SW 1271 (cell line): ENCODE results near the gene JSRP1.
"Not testable (repeated sequence)": the region's sequence is repeated elsewhere in the genome, so short reads cannot be mapped to it uniquely, and the experiment has no call there.

Source experiments
- DNase-seq, 2 experiments: peaks; one replicate each; lab custom pipeline; 2025; lab: John Stamatoyannopoulos, UW

Gene JSRP1

DNA sequence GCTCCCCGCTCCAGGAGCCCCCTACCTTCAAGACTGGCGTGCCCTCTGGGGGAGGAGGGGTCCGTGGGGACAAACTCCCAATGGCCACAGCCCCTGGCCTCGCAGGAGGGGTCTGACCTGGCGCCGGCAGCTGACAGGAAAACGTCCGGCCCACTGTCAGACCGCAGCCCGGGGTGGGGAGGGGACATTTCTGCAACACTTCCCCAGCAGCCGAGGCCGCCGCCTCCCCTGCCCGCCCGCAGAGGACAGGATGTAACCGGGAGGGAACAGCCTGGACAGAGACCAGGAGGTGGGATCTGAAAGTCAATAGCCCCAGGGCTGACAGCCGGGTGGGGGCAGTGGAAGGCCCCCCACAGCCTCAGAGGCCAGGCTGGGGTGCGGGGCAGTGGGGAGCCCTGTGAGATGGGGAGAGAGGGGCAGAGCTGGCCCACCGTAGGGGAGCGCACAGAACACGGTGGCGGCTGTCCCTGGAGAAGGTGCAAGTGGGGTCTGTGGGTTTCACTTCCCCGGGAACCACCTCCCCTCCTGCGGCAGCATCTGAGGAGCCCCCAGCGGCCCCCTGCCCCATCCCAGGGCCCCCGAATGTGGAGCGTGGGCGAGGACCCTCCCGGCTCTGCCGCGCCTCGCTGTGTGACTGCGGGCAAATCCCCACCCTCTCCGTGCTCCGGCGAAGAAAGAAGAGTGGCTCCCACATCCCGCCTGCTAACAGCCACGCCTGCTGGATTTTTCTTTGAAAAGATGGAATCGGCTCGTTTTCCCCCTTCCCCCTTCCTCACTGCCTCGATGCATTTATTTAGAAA, 26.0 kb upstream of the JSRP1 start, which contains the start of gene PEAK3:
TSS of gene PEAK3 (minus strand) at position 114 of the 800 bp plus-strand sequence. CDS start 1,244 bp downstream, outside the sequence.
- no peak for DNase-seq

DNA sequence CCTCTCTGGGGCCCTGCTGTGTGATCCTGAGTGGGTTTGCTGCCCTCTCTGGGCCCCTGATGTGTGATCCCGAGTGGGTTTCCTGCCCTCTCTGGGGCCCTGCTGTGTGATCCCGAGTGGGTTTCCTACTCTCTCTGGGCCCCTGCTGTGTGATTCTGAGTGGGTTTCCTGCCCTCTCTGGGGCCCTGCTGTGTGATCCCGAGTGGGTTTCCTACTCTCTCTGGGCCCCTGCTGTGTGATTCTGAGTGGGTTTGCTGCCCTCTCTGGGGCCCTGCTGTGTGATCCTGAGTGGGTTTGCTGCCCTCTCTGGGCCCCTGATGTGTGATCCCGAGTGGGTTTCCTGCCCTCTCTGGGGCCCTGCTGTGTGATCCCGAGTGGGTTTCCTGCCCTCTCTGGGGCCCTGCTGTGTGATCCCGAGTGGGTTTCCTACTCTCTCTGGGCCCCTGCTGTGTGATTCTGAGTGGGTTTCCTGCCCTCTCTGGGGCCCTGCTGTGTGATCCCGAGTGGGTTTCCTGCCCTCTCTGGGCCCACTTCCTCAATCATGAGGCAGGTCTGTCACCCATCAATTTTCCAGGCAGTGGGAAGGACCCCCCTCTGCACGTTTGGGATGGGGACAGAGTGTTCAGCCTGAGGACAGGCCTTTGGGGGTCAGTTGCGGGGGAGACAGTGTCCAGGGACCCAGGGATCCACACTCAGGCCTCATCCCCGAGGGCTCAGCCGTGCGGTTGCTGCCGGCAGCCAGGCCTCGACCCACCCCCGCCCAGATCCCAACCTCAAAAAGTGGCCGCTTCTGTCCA, 25.2 kb upstream of the JSRP1 start:
- not testable (repeated sequence) for DNase-seq

DNA sequence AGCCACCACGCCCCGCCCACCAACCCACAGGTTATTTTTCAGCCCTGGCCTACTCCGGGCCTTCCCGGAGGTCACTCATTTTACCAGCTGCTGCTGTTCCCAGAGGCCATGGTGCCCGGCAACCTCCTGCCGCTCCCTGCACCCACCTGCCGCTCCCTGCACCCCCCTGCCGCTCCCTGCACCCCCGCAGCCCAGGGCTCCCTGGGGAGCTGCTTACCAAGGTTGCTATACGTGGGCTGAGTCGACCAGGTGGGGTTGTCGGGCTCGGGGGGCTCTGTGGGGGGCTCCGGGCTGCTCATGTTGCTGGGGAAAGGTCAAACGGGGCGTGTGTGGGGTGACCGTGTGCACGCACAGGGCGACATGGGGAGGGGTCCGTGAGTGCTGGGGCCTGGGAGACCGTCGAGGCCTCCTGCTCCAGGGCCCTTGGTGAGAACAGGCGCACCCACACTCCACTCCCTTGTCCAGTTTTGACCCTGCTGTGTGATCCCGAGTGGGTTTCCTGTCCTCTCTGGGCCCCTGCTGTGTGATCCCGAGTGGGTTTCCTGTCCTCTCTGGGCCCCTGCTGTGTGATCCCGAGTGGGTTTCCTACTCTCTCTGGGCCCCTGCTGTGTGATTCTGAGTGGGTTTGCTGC, 24.5 kb upstream of the JSRP1 start:
- no peak for DNase-seq

DNA sequence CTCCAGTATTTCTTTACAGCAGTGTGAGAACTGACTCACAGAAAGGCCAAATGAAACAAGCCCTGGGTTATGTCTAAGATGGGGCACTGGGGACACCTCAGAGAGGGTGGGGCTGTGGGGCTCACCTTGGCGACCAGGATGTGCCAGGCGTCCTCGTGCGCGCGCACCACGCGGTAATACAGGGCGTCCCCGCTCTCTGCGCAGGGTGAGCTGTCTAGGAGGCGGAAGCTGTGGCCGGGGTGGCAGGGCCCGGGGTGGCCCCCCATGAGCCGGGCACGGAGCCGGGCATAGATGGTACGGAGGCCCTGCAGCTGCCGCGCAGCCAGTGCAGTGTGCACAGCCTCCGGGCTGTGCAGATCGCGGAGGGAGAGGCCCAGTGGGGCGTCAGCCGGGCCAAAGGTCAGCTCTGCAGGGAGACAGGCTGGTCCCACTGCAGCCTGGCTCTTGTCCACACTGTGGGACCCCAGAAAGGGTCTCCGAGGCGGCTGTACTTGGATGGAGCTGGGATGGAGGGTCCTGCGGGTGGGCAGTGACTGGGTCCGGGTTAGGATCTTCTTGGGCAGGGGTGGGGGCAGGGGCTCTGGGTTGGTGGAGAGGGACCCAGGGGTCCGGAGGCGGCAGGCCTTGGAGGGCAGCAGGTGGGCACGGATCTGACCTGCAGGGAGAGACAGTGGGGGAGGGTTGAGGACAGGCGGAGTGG, 22.4 kb upstream of the JSRP1 start:
- DNase-seq, result no peak

DNA sequence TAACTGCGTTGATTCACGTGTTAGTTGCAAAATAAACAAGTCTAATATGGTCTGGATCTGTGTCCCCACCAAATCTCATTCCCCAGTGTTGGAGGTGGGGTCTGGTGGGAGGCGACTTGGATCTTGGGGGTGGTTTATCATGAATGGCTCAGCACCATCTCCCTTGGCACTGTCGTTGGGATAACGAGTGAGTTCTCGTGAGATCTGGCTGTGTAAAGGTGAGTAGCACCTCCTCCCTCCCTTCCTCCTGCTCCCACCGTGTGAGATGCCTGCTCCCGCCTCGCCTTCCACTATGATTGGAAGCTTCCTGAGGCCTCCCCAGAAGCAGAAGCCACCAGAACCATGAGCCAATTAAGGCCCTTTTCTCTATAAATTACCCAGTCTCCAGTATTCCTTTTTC, 20.9 kb upstream of the JSRP1 start:
- no peak for DNase-seq

DNA sequence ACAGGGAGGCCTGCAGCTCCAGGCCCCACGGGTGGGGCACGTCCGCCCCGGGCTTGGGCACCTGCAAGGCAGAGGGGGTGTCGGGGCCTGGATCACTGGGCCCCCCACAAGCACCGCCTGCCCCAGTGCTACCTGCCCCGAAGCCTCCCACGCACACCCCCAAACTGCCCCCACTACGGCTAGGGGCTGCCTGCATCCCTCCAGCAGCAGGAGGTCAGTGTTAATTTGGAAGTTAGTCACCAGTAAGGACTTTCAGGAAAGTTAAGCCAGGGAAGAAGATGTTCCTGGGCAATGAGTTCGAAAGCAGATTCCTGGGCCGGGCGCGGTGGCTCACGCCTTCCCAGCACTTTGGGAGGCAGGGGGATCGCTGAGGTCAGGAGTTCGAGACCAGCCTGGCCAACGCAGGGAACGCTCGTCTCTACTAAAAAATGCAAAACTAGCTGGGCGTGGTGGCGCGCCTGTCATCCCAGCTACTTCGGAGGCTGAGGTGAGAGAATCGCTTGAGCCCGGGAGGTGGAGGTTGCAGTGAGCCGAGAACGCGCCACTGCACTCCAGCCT, 20.3 kb upstream of the JSRP1 start:
- DNase-seq, result no peak

DNA sequence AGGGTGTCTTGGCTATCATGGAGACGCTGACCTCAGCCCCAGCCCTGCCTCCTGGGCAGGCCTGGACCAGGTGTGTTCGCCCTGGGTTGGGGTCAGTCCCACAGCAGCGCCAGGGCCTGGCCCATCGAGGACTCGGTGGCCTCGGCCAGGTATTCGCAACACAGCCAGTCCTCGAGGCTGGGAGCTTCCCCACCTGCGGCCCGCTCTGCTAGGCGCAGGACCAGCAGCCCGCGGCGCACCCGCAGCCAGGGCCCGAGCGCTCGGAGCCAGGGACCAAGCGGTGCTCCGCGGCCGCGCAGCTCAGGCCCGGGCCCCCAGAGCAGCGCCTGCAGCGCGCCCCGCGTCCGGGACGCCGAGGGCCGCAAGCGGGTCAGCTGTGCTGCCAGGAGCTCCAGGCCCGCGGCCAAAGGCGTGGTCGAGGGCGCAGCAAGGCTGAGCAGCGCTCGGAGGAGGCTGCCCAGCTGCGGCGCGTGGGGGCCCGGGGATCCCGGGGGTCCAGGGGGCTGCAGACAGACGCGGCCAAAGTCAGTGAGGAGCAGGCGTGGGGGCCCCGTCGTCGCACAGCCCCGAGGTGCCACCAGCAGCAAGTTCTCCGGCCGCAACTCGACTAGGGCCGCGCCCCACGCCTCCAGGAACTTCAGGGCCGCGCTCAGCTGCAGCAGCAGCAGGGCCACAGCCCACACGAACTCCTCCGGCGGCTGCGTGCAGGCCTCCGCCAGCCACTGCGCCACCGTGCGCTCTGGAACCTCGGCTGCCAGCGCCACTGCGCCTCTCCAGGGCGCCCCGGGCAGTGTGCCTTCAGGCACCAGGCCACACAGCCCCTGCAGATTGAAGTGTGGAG, 19.6 kb upstream of the JSRP1 start:
- no peak for DNase-seq

DNA sequence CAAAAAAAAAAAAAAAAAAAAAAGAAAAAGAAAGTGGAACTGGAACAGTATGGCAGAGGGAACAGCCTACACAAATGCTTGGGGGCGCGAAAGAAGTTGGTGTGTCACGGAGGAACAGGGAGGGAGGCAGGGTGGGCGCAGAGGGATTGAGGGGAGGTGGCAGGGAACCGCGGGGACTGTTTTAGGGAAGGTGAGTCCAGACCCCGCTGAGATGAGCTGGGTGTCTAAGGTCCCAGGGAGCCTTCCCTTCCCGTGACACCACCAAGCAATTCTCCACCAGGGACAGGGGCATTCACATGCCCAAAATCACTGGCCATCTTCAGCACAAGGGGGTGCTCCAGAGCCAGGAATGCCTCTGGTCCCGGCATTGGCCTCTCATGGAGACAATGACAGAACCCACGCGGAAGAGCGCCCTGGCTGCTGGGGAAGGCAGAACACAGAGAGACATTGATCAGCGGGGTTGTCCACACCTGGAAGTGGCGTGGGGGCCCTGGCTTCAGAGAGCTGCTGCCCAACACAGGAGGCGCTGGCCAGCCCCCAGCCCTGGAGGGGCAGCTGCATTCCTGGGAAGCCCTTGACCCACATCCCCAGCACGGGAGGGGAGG, 18.8 kb upstream of the JSRP1 start:
- peak in 1 of 2 experiments; percentile 27 for DNase-seq

DNA sequence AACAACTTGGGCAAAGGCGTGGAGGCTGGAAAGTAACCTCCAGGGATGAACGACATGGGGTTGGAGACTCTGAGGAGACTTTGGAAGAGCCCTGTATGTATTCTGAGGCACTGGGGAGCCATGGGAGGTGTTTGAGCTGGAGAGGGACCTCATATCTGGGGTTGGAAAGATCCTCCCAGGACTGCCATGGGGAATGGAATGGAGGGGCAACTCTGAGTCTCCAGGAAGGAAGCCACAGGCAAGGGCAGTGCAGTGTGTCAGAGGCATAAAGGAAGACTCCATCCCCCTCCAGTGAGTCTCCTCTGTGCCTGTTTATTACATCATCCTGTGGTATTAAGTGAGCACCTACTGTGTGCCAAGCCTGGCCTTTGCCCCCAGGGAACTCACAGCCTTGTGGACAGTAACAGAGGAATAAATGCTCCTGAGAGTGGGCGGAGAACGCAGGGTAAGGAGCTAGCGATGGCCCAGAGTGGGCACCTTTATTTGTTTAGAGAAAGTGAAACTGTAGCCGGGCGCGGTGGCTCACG, 18.0 kb upstream of the JSRP1 start:
- no peak for DNase-seq

DNA sequence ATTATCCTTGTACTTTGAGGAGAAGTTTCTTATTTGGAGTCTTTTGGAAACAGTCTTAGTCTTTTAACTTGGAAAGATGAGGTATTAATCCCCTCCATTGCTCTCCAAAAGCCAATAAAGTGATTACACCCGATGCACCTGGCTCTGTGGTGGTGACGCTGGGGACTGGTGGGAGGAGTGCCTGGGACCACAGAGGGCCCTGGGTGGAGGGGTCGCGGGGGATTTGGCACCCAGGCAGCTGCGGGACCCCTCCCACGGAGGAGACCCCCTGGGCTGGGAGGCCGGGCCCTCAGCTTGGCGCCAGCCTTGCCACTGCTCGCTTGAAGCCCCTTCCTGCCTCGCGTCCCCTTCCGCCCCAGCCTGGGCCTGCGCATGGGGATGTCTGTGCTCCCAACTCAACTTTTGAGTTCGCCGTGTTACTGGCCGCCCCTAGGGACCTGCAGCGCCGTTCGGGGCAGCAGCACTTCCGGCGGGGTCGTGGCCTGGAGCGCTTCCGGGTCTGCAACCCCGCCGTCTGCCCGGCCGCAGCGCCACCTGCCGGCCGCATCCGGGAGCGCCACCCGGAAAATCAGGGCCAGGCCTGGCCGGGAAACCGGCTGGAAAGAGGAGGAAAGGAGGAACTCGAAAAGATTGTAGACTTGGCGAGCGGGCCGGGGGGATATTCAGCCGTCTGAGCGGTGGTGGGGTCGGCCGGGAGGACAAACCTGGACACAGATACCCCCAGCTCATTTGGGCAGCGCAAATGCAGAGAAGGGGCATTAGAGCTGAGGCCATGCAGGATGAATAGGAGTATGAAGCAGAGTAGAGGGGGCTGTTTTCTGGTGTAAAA, 17.4 kb upstream of the JSRP1 start:
- peak in 1 of 2 experiments; percentile 43 for DNase-seq

DNA sequence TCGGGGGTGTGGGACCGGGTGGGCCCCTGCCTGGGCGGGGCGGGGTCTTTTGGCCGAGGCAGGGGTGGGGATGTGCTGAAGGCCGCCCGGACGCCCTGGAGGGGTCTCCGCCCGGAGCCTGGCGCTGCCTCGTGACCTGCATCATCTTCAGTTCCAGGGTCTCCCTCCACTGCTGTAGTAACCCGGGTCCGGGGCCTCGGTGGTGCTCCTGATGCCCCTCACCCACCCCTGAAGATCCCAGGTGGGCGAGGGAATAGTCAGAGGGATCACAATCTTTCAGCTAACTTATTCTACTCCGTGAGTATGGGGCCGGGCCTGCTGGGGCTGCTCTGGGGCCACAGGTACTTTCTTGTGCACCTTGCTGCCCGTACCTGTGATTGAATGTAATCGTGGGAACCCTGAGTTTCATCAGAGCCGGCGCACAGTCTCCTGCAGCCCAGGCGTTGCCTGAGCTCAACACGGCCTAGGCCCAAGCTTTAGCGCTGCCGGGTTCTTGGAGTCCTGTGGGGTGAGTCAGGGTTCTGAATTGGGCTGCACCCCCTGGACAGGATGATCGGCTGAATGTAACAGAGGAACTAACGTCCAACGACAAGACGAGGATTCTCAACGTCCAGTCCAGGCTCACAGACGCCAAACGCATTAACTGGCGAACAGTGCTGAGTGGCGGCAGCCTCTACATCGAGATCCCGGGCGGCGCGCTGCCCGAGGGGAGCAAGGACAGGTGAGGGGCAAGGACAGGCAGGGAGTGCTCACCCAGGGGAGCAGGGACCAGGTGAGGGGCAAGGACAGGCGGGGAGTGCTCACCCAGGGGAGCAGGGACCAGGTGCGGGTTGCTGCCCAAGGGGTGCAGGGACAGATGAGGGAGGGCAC, 15.3 kb upstream of the JSRP1 start:
- DNase-seq, result no peak

DNA sequence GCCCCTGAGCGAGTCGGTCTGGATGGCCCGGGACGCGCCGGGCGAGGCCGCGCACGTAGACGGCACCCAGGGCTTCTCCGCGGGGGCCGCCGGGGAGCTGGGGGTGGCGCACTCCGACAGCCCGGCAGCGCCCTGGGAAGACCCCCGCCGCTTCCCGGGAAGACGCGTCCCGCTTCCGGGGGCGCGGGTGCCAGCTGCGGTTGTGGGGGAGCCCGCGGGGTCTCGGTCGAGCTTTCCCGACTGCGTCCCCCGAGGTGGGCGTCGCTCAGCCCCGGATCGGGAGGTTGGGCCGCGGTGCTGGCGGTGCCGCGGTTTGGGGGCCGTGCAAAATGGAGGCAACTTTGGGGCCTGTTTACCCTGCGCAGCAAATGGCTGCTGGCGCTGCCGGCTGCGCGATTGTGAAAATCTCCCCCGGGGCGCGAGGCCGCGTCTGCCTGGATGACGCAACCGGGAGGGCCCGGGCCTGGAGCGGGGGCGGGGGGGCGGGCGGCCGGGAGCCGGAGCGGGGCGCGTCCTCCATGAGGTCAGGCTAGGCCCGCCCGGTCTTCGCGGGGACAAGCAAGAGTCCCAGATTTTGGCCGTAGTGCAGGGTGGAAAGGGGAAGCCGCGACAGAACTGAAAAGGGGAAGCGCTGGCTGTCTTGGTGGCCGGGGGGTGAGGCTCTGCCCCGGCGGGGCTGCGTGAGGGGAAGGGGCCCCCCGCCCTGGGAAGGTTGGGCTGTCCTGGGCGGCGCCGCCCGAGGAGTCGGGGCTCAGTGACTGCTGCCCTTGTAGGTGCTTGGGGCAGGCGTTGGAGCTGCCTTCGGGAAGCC, 14.4 kb upstream of the JSRP1 start:
- peak in 1 of 2 experiments; percentile 38 for DNase-seq

DNA sequence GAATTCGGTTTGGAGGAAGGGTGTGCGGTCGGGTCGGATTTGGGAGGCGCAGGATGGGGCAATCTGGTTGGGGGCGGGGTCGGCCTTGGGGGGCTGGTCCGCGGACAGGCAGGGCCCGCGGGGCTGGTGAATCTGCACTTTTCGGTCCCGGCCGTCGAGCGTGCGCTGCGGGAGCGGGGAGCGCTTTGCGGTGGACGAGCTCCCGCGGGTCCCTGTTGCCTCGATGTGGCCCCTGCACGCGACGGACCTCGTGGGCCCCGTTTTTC, 13.9 kb upstream of the JSRP1 start:
- no peak for DNase-seq

DNA sequence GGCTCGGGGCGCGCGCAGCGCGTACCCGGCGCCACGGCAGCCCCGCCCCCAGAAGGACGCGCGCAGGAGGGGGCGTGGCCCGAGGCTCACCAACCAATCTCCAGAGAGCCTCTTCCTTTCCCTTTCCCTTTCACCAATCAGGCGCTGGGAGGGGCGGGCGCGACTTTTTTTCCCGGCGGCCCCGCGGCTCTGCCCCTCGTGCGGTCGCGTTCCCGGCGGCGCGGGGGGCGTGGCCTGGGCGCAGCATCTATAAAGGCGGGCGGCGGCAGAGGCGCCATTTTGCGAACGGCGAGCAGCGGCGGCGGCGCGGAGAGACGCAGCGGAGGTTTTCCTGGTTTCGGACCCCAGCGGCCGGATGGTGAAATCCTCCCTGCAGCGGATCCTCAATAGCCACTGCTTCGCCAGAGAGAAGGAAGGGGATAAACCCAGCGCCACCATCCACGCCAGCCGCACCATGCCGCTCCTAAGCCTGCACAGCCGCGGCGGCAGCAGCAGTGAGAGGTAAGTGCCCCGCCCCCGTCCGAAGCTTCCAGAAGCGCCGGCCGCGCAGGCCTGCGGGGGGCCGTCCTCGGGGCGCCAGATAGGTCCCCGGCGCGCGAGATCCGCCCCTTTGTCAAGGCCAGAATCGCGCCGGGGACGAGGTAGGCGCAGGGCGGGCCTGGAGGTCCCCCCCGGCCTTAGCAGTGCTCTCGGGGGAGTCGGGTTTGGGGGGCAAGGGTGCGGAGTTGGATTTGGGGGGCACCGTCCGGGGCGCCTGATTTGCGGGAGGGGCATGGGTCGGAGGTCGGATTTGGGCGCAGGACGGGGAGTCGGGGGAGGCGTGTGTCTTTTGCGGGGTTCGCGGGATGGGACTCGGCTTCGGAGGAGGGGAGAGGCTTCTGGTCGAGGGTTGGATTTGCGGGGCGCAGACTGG, 13.3 kb upstream of the JSRP1 start:
- peak; percentile 74 to 93 for DNase-seq

DNA sequence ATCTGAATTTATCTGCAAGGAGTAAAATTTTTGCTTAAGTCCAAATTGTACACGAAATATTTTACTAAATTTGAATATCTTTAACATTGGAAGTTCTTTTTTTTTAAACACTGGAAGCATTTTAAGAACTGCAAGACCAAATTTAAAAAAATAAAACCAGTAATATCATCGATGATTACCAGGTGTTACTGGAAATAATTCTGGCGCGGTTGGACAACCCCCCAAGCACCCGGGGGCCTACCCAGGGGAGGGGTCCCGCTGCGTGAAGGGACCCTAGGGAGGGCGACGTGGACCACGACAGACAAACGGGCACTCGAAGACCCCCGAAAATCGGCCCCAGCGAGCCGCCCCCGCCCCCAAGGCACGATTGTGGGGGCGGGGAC, 12.6 kb upstream of the JSRP1 start:
- no peak for DNase-seq

DNA sequence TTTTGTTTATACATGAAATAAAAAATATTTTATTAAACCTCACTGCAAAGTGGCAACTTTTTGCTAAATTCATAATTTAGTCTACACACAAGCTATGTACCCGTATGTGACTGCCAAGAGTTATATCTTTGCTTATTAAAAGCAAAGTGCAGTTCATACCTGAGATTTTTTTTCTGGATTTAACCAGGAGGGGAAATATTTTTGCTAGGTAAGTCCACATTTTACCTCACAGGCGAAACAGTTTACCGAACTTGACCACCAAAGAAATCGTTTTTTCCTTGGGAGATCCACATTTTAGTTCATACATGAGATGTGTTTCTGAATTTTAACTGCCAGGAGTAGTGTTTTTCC, 12.2 kb upstream of the JSRP1 start:
- DNase-seq, result no peak
